ENCODE measurements around the gene MFSD2B.

MFSD2B gene

DNA sequence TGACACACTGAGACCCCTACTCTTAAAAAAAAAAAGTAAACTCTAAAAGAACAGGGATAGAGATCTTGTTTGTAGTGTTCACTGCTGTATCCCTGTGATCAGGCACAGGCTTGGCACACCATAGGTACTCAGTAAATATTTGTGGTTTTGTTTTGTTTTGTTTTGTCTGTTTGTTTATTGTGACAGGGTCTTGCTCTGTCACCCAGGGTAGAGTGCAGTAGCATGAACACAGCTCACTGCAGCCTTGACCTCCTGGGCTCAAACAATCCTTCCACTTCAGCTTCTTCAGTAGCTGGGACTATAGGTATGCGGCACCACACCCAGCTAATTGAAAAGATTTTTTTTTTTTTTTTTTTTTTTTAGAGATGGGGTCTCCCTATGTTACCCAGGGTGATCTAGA lies 43.1 kb downstream of the MFSD2B start:
- no peak for DNase-seq

DNA sequence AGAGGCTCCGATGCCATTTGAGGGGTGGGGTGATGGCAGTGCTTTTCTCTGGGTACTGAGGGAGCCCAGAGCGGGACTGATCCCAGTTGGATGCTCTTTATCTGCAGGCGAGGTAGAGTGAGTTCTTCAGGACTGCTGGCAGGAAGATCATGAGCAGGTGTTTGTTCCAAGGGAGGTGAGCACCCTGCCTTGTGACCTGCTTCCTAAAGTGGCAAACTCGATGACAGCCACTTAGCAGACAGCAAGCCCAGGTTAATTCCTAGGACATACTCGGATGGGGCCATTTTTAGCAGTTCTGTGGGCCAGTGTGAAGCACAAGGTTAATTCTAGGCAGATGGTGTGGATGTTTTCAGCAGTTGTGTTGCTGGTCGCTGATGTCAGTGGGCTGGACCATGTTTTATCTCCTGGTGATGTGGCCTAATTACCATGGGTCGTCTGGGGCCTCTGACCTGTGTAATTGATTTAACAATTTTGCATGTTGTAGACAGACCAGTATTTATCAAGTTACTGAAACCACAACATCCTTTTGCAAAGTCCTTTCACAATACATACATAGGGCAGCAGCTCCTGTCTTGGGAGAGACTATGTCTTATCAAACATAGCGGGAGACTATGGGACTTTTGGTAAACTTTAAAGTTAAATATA lies 44.6 kb downstream of the MFSD2B start:
- DNase-seq, result no peak

DNA sequence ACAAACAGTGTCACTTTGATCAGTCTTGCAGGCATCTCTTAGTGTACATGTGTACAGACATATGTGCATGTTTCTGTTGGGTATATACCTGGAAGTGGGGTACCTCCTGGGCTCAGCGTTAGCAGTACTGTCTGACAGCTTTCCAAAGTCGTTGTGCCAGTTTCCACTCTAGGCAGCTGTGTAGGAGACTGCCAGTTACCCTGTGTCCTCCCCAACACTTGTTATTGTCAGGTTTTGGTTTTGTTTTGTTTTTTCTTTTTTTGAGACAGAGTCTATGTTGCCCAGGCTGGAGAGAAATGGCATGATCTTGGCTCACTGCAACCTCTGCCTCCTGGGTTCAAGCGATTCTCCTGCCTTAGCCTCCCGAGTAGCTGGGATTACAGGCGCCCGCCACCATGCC lies 45.9 kb downstream of the MFSD2B start:
- DNase-seq, result no peak

DNA sequence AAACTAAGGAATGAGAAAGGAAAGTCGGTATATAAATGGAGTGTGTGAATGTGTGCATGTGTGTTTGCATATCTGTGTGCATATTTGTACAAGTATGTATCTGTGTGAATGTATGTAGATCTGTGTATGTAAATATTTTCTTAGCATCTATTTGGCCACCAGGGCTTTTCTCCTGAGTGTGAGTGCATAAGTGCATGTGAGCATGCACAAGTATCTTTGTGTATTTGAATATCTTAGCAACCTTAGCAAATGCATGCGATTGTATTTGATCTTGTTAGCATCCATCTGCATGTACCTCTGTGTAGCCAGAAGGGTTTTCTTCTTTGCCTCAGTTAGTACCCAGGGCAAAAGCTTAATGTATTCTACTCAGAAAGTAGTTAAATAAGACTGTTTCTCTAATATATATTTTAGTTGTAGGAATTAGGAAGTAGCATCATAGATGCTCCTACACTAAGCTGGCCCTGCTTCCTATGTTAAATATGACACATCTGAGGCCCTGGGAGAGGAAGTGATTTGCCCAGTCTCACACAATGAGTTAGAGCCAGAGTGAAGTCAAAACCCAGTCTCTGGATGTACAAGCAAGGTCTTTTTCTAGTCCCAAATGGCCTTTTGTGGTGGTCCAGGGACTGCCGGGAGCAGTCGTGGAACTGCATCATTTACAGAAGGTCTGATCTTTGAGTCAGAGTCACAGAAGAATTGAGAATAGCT lies 48.8 kb downstream of the MFSD2B start:
- DNase-seq, result no peak

DNA sequence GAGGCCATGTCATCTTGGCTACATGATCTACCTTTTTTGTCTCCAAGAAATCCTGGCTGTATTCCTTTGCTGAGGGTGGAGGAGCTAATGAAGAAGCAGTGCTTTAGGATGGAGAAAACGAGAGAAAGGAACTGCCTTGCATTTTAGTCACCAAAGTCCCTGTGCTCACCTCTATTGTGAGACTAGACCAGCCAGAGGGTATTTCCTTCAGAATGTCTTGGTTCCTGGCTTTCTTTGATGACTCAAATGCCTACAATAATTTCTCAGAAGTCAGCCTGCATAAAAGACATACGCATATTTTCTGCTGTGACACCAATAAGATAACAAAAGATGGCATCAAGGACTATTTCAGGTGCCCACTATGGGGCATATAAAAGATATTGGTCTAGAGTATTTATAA lies 55.5 kb downstream of the MFSD2B start:
- DNase-seq, result no peak

DNA sequence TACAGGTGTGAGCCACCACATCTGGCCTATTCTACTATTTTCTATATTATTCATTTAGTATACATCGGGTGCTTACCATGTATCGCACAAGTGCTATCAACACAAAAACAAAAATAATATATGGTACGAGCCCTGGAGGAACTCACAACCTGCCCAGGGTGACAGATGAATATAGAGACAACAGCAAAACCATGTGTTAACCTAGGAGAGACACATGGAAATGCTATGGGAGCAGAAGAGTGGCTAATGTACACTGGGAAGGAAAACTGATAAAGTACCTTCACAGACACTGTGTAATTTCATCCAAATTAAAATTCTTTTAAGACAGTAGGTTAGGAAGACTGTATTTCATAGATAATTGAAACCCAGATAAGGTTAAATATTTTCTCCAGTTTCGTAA lies 62.4 kb downstream of the MFSD2B start:
- no peak for DNase-seq

DNA sequence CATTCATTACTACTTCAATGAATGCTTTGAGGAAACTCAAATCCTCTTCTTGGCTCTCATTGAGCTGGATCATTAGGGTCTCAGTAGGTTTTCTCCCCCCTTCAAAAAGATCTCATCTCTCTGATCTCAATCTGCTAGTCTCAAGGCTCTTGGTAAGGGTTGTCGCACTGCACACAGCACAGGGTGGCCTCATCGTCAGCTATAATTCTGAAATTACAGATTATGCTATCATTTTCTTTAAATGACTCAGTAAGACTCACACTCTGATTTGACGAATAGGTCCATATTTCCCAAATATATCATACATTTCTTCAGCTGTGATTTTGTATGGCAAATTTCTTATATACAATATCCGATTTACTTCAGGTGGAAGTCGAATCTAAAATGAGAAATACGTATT lies 63.9 kb downstream of the MFSD2B start:
- DNase-seq, result no peak

DNA sequence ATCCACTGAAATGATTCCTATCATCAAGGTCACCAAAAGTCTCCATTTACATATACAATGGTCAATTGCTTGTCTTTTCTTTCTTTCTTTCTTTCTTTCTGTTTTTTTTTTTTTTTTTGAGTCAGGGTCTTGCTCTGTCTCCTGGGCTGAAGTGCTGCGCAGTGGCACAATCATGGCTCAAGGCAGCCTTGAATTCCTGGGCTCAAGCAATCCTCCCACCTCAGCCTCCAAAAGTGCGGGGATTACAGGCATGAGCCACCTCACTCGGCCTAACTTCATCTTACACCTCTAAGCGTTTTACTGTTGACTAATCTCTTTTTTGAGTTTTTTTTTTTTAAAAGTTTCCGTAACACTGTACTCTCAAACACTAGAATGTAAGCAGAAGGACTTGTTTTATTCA lies 65.4 kb downstream of the MFSD2B start:
- DNase-seq, result no peak

All from activated gamma-delta T cell treated with Interleukin-2 at 50 U/mL for 16 hours (primary cell).